ENCODE results near the gene KLHL25. TPM values are rescaled to one million over a fixed set of nuclear protein-coding genes. Genes with fewer than 3 reads are reported as not detected.
A peak's percentile ranks its signal among the peaks of the same experiment; 100 is the strongest.

Gene KLHL25
- total and polyA plus RNA-seq, 2 of the 13 experiments (the other 11 are each of a cell fraction or from before 2014, with no cell fraction given) = 3.7 to 8.2 TPM

GRCh38 chr15:85781099-85781498, 13.6 kb downstream of the KLHL25 start (continued):
- TF ChIP-seq PAX8 (CRISPR knock-in tag; IDR thresholded peaks at IDR 0.05; ENCODE audit: borderline replicate concordance) (no peak), DPF2 (CRISPR knock-in tag; IDR thresholded peaks at IDR 0.05; ENCODE audit: borderline replicate concordance, low read depth) (peak; percentile 75; the same call in 1 of the 2 replicates), RCOR2 (CRISPR knock-in tag; IDR thresholded peaks at IDR 0.05) (peak; percentile 68), HNF1A (IDR thresholded peaks at IDR 0.05; ENCODE audit: low read depth) (no peak), HNF1A (CRISPR knock-in tag; IDR thresholded peaks at IDR 0.05; ENCODE audit: borderline replicate concordance) (no peak), PBX2 (CRISPR knock-in tag; IDR thresholded peaks at IDR 0.05) (0 out of 2 replicates have a peak, but pooled peaks have one; percentile 29), TCF7 (IDR thresholded peaks at IDR 0.05; ENCODE audit: low read depth) (no peak), ZMYM3 (CRISPR knock-in tag; IDR thresholded peaks at IDR 0.05) (peak; percentile 60), ZNF788 (CRISPR knock-in tag; IDR thresholded peaks at IDR 0.05; ENCODE audit: borderline replicate concordance) (peak; percentile 47; the same call in 1 of the 2 replicates), ATF7-NPFF (CRISPR knock-in tag; IDR thresholded peaks at IDR 0.05; ENCODE audit: low read depth) (no peak), ZBTB43 (CRISPR knock-in tag; conservative IDR thresholded peaks at IDR 0.05) (no peak), PITX1 (CRISPR knock-in tag; IDR thresholded peaks at IDR 0.05) (0 out of 2 replicates have a peak, but pooled peaks have one; percentile 13), DMAP1 (CRISPR knock-in tag; IDR thresholded peaks at IDR 0.05) (no peak), BCLAF1 (IDR thresholded peaks at IDR 0.05) (no peak), ZBTB8A (CRISPR knock-in tag; IDR thresholded peaks at IDR 0.05; ENCODE audit: borderline replicate concordance, low read depth) (no peak), ZNF230 (CRISPR knock-in tag; IDR thresholded peaks at IDR 0.05) (no peak)
- TF ChIP-seq, protein P1, sequence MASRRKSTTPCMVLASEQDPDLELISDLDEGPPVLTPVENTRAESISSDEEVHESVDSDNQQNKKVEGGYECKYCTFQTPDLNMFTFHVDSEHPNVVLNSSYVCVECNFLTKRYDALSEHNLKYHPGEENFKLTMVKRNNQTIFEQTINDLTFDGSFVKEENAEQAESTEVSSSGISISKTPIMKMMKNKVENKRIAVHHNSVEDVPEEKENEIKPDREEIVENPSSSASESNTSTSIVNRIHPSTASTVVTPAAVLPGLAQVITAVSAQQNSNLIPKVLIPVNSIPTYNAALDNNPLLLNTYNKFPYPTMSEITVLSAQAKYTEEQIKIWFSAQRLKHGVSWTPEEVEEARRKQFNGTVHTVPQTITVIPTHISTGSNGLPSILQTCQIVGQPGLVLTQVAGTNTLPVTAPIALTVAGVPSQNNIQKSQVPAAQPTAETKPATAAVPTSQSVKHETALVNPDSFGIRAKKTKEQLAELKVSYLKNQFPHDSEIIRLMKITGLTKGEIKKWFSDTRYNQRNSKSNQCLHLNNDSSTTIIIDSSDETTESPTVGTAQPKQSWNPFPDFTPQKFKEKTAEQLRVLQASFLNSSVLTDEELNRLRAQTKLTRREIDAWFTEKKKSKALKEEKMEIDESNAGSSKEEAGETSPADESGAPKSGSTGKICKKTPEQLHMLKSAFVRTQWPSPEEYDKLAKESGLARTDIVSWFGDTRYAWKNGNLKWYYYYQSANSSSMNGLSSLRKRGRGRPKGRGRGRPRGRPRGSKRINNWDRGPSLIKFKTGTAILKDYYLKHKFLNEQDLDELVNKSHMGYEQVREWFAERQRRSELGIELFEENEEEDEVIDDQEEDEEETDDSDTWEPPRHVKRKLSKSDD (CRISPR knock-in tag; IDR thresholded peaks at IDR 0.05; ENCODE audit: low read depth) = no peak

All from HepG2 (cell line).